ENCODE results near the gene CNST.
A peak's percentile ranks its signal among the peaks of the same experiment; 100 is the strongest.

The CNST gene

DNA sequence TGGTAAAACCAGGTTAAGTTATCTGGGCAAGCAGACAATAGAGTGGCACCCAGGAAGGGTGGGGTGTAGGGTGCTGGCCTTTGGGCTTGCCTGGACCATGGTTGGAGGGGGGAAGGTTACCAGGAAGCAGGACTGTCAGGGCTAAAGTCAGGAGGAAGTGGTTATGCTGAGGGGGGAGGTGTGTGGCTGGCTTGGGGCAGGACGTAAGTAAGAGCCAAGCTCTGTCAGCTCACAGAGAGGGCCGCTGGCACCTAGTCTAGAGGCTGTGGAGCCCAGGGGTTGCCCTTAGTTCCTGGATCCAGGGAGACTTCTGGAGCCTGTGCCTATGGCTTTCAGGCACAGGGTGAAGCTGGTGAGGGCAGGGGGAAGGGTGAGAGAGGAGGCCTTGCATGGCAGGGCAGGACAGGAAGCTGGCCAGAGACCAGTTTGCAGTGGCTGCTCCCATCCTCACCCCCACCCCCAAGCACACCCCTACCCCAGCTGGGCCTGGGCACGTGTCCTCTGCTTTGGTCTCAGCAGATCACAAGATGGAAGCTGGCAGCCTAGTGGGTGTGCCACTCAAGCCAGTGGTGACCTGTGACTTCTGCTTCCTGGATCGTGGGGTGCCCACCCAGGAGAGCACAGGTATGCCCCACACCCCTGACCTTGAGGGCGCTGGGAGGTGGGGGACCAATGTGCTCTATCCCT is 38.7 kb upstream of the CNST start:
- TF ChIP-seq, protein P1, sequence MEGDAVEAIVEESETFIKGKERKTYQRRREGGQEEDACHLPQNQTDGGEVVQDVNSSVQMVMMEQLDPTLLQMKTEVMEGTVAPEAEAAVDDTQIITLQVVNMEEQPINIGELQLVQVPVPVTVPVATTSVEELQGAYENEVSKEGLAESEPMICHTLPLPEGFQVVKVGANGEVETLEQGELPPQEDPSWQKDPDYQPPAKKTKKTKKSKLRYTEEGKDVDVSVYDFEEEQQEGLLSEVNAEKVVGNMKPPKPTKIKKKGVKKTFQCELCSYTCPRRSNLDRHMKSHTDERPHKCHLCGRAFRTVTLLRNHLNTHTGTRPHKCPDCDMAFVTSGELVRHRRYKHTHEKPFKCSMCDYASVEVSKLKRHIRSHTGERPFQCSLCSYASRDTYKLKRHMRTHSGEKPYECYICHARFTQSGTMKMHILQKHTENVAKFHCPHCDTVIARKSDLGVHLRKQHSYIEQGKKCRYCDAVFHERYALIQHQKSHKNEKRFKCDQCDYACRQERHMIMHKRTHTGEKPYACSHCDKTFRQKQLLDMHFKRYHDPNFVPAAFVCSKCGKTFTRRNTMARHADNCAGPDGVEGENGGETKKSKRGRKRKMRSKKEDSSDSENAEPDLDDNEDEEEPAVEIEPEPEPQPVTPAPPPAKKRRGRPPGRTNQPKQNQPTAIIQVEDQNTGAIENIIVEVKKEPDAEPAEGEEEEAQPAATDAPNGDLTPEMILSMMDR (conservative IDR thresholded peaks at IDR 0.05; ENCODE audit: low read depth, low read length) = no peak
- no peak overlapping the region for H3K4me3 ChIP-seq (ENCODE audit: low read depth, low read length)
- no peak for DNase-seq (ENCODE audit: low read depth)

DNA sequence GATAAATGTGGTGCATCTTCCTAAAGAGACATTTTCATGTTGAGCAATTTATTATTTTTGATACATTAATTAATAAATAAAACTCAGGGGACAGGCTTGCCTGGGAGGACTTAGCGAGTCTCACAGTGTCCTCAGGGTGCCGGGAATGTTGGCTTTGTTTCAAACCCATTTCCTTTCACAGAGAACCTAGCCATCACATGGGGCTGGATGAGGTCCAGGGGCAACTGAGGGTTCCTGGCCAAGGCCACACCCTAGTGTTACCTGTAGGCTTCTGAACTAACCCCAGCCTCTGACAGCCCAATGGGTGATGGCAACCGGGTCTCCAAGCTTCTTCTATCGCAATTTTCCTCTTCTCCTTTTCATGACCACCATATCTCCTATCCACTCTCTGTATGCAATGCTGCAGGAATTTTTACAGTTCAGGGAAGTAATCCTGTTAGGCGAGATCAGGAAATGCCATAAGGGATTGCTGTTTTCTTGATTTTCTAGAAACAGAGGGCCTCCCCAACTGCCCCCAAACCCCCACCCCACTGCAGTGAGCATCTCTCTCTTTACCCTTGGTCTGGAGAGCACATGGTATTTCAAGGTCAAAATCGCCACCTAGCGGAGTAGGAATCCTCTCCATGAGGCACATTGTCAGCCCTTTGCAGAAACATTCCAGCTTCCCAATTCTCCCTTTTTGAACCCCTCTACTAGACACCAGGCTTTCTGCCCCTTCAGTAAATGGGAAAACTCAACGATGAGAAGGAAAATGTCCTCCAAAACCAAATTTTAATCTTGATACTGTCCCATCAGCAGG is 37.1 kb upstream of the CNST start:
- DNase-seq (ENCODE audit: low read depth) = peak; percentile 6
- TF ChIP-seq, protein P1 (conservative IDR thresholded peaks at IDR 0.05; ENCODE audit: low read depth, low read length) = no peak
- H3K4me3 ChIP-seq (ENCODE audit: low read depth, low read length) = no peak overlapping the region

DNA sequence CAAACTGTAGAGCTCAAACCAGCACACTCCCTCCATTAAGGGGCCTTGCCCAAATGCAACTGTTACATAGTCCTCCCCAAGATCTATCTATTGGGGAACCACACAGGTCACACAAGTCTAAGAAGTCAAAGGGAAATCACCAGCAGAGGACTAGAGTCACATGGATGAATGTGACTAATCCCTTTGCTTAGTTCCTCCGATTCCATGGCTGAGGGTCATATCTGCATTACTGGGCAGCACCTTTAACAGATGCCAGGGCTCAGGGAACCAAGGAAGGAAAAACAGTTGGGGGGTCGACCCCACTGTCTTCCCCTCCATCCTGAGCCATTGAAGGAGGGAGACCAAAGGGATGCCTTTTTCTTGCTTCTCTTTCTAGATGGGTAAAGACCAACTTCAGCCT is 35.8 kb upstream of the CNST start:
- TF ChIP-seq, protein P1 (conservative IDR thresholded peaks at IDR 0.05; ENCODE audit: low read depth, low read length) = no peak
- peak; percentile 8 for DNase-seq (ENCODE audit: low read depth)
- no peak overlapping the region for H3K4me3 ChIP-seq (ENCODE audit: low read depth, low read length)

DNA sequence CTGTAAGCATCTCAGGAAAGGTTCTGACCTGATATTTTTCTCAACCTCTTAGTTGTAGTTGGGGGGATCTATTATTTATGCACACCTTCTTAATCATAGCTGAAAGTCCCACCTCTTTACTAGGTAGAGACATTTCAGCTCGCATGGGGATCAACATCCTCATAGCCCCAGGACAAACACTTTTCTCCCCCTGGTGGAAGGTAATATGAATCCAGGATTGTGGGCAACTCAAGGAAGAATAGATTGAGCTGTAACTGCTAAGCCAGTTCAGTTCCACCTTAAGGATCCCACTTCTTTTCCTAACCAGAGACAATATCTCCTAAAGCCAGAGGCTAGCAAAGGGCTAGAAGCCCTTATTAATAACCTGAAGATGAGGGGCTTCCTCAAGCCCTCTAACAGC is 33.7 kb upstream of the CNST start:
- TF ChIP-seq, protein P1 (conservative IDR thresholded peaks at IDR 0.05; ENCODE audit: low read depth, low read length) = peak; percentile 31
- peak; percentile 6 for DNase-seq (ENCODE audit: low read depth)

DNA sequence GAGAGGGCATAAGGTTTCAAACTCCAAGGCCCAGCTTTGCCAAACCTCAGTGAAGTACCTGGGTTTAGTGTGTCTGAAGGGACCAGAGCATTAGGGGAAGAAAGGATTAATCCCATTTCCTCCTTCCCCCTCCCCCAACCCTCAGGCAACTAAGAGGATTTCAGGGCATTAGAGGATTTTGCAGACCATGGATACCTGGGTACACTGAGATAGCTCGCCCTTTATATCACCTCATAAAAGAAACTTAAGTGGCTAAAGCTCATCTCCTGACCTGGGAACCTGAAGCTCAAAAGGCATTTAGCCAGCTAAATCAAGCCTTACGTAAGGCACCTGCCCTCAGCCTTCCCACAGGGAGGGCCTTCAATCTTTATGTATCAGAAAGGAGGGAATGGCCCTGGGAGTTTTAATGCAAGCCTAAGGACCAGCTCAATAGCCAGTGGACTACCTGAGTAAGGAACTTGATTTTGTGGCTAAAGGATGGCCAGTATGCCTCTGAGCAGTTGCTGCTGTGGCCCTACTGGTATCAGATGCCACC is 32.8 kb upstream of the CNST start:
- TF ChIP-seq, protein P1 (conservative IDR thresholded peaks at IDR 0.05; ENCODE audit: low read depth, low read length) = no peak
- no peak for DNase-seq (ENCODE audit: low read depth)
- H3K4me3 ChIP-seq (ENCODE audit: low read depth, low read length) = no peak overlapping the region

More for the DNA sequence above, 33.7 kb upstream of the CNST start:
- H3K4me3 ChIP-seq (ENCODE audit: low read depth, low read length) = no peak overlapping the region

DNA sequence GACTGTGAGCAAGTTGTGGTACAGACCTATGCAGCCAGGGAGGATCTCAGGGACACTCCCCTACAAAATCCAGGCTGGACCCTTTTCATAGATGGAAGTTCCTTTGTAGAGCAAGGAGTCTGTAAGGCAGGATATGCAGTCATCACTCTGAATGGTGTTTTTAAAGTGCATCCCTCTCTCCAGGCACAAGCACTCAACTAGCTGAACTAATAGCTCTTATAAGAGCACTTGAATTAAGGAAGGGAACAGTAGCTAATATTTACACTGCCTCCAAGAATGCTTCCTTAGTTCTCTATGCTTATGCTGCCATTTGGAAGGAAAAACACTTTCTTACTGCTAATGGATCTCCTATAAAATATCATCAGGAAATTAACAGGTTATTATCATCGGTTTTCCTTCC is 32.1 kb upstream of the CNST start:
- TF ChIP-seq, protein P1 (conservative IDR thresholded peaks at IDR 0.05; ENCODE audit: low read depth, low read length) = no peak
- no peak for DNase-seq (ENCODE audit: low read depth)
- no peak overlapping the region for H3K4me3 ChIP-seq (ENCODE audit: low read depth, low read length)
